IMR-90 (cell line): ENCODE measurements around the gene AIRE. TPM values are rescaled to one million over a fixed set of nuclear protein-coding genes. Genes with fewer than 3 reads are reported as not detected.

Experiments
- ATAC-seq: fragments of 200-7000 bp; cut with Tn5 transposase; 2 replicates; pipeline ENCODE4 v1.9.1; 2020; ENCODE audit warnings: low read depth, mild to moderate bottlenecking, moderate library complexity
- BruUV-seq: library from RNA; stranded (reverse); fragments of 400-500 nt; replicated peaks from 2 replicates; lab custom pipeline; 2021; lab: Mats Ljungman, UMichigan
- CTCF ChIA-PET: fragments of 300-600 bp; formaldehyde crosslinking; extraction: SDS; loops from one replicate; lab custom pipeline; 2021; ENCODE audit warnings: antibody characterized with exemption; lab: Yijun Ruan, JAX
- POLR2A ChIA-PET: fragments of 300-600 bp; sonication (Branson Sonifier 250); formaldehyde crosslinking; loops from one replicate; lab custom pipeline; 2022; ENCODE audit warnings: antibody characterized with exemption; ENCODE audit not compliant: unreplicated experiment; lab: Charles Lee
- DNase-seq: peaks from one replicate; pipeline ENCODE4 v3.0.0; 2013
- H2AFZ ChIP-seq: replicated peaks from 2 replicates; pipeline ENCODE3; 2013; ENCODE audit warnings: low read length, mild to moderate bottlenecking; ENCODE audit not compliant: poor library complexity
- H2AK5ac ChIP-seq: 2 replicates; pipeline ENCODE4 v1.6.1; 2013; ENCODE audit warnings: low read depth, low read length, inconsistent platforms
- H2AK9ac ChIP-seq: replicated peaks from 2 replicates; pipeline ENCODE3; 2013; ENCODE audit warnings: mild to moderate bottlenecking, low read depth, low read length, moderate library complexity; ENCODE audit not compliant: poor library complexity
- H2BK120ac ChIP-seq: 2 replicates; pipeline ENCODE4 v1.6.1; 2013; ENCODE audit warnings: low read depth, low read length, inconsistent platforms
- H2BK15ac ChIP-seq: 3 replicates; pipeline ENCODE4 v1.6.1; 2013; ENCODE audit warnings: low read depth, low read length, inconsistent platforms
- H2BK20ac ChIP-seq: 2 replicates; pipeline ENCODE4 v1.6.1; 2013; ENCODE audit warnings: low read depth, mild to moderate bottlenecking, inconsistent platforms, low read length, moderate library complexity
- H2BK5ac ChIP-seq: 2 replicates; pipeline ENCODE4 v1.6.1; 2013; ENCODE audit warnings: mild to moderate bottlenecking, low read depth, low read length, inconsistent platforms; ENCODE audit not compliant: poor library complexity, severe bottlenecking
- H3K14ac ChIP-seq: replicated peaks from 2 replicates; pipeline ENCODE4 v1.6.1; 2013; ENCODE audit warnings: low read depth, low read length, inconsistent platforms
- H3K18ac ChIP-seq: 2 replicates; pipeline ENCODE4 v1.6.1; 2013; ENCODE audit warnings: low read depth, low read length, control low read depth
- H3K23ac ChIP-seq: 2 replicates; pipeline ENCODE4 v1.6.1; 2013; ENCODE audit warnings: low read depth, low read length, inconsistent platforms
- H3K27ac ChIP-seq: 2 replicates; pipeline ENCODE4 v1.5.1; 2013; ENCODE audit warnings: mild to moderate bottlenecking, control low read depth, low read length; ENCODE audit not compliant: insufficient read depth
- H3K27me3 ChIP-seq: 2 replicates; pipeline ENCODE4 v1.6.1; 2013; ENCODE audit warnings: low read length; ENCODE audit not compliant: control insufficient read depth, insufficient read depth
- H3K36me3 ChIP-seq: 2 replicates; pipeline ENCODE4 v1.6.1; 2013; ENCODE audit warnings: low read length, mixed read lengths; ENCODE audit not compliant: control insufficient read depth, insufficient read depth
- H3K4ac ChIP-seq: 2 replicates; pipeline ENCODE4 v1.6.1; 2013; ENCODE audit warnings: low read depth, low read length, inconsistent platforms
- H3K4me1 ChIP-seq: 2 replicates; pipeline ENCODE4 v1.6.1; 2013; ENCODE audit warnings: low read length, mixed read lengths; ENCODE audit not compliant: control insufficient read depth, insufficient read depth
- H3K4me2 ChIP-seq: 2 replicates; pipeline ENCODE4 v1.6.1; 2013; ENCODE audit warnings: low read depth, mild to moderate bottlenecking, control low read depth, low read length, moderate library complexity
- H3K4me3 ChIP-seq: 2 replicates; pipeline ENCODE4 v1.5.1; 2013; ENCODE audit warnings: low read depth, mild to moderate bottlenecking, control low read depth, low read length, moderate library complexity; ENCODE audit not compliant: insufficient read depth
- H3K56ac ChIP-seq: 2 replicates; pipeline ENCODE4 v1.6.1; 2013; ENCODE audit warnings: low read length, inconsistent platforms; ENCODE audit not compliant: insufficient read depth; ENCODE audit errors: extremely low read depth
- H3K79me1 ChIP-seq, 2 experiments: 2 replicates each; pipeline ENCODE4 v1.6.1; 2013; ENCODE audit warnings: low read length in 2 of 2, inconsistent platforms in 1 of 2, low read depth in 1 of 2
- H3K9ac ChIP-seq: 2 replicates; pipeline ENCODE4 v1.6.1; 2013; ENCODE audit warnings: low read depth, low read length, control low read depth
- H3K9me1 ChIP-seq: 2 replicates; pipeline ENCODE4 v1.6.1; 2013; ENCODE audit warnings: low read length, inconsistent platforms; ENCODE audit not compliant: insufficient read depth
- H3K9me3 ChIP-seq: 2 replicates; pipeline ENCODE4 v1.6.1; 2013; ENCODE audit warnings: low read length; ENCODE audit not compliant: control insufficient read depth, insufficient read depth
- H4K20me1 ChIP-seq: 2 replicates; pipeline ENCODE4 v1.6.1; 2013; ENCODE audit warnings: low read length, inconsistent platforms; ENCODE audit not compliant: insufficient read depth
- H4K5ac ChIP-seq: 2 replicates; pipeline ENCODE4 v1.6.1; 2013; ENCODE audit warnings: mild to moderate bottlenecking, low read depth, low read length, control low read depth
- H4K8ac ChIP-seq, 2 experiments: 2 replicates each; pipeline ENCODE4 v1.6.1; 2013; ENCODE audit warnings: low read depth in 2 of 2, low read length in 2 of 2, control low read depth in 1 of 2, inconsistent platforms in 1 of 2
- H4K91ac ChIP-seq: 2 replicates; pipeline ENCODE4 v1.6.1; 2013; ENCODE audit warnings: low read depth, low read length, inconsistent platforms; ENCODE audit not compliant: insufficient read depth
- BHLHE40 ChIP-seq: fragments of 150-350 bp; IDR thresholded peaks from 2 replicates; pipeline ENCODE4 v1.6.1; 2016; ENCODE audit warnings: mild to moderate bottlenecking, low read depth, low read length
- CTCF ChIP-seq: conservative IDR thresholded peaks from 2 replicates; pipeline ENCODE4 v1.5.1; 2012; ENCODE audit warnings: mild to moderate bottlenecking, low read depth, low read length, improper control_type of control experiment
- ELK1 ChIP-seq: fragments of 150-350 bp; IDR thresholded peaks from 2 replicates; pipeline ENCODE4 v1.6.1; 2016; ENCODE audit warnings: low read depth, mild to moderate bottlenecking, low read length, moderate library complexity, borderline replicate concordance
- FOS ChIP-seq: fragments of 150-350 bp; IDR thresholded peaks from 2 replicates; pipeline ENCODE4 v1.6.1; 2016; ENCODE audit warnings: low read depth, low read length
- MAFK ChIP-seq: IDR thresholded peaks from 2 replicates; pipeline ENCODE4 v1.6.1; 2012; ENCODE audit warnings: low read depth, low read length, improper control_type of control experiment
- RFX5 ChIP-seq: IDR thresholded peaks from 2 replicates; pipeline ENCODE4 v1.8.0; 2012; ENCODE audit warnings: low read depth, mild to moderate bottlenecking, low read length, moderate library complexity
- USF2 ChIP-seq: fragments of 150-350 bp; IDR thresholded peaks from 2 replicates; pipeline ENCODE4 v1.6.1; 2017; ENCODE audit warnings: mild to moderate bottlenecking, antibody characterized with exemption, low read length, low read depth
- WGBS, 2 experiments: methylation state at CpG; one replicate each; pipeline versions ENCODE4 v1.1.5 to v1.1.7; 2013; ENCODE audit warnings: missing lambda C conversion rate in 2 of 2; ENCODE audit not compliant: insufficient read length in 1 of 2; ENCODE audit errors: extremely low coverage in 2 of 2; 5-methylcytosine and 5-hydroxymethylcytosine counted together
- dilution Hi-C: fragments of 300-500 bp; cut with HindIII; formaldehyde crosslinking; loops from one replicate; pipeline ENCODE4 v1.14.3; 2018; ENCODE audit warnings: low sequenced_read_pairs; ENCODE audit not compliant: unreplicated experiment
- in situ Hi-C: fragments of 300-500 bp; cut with MboI; formaldehyde crosslinking; loops from 3 replicates; pipeline ENCODE4 v1.14.3; 2019; ENCODE audit warnings: low sequenced_read_pairs, inconsistent platforms, mixed read lengths
- intact Hi-C: fragments of 100-400 bp; cut with micrococcal nuclease; formaldehyde crosslinking; loops from 2 replicates; pipeline ENCODE4 v1.10.0; 2022
- polyA plus RNA-seq, 3 experiments: library from polyadenylated mRNA; depleted of rRNA; stranded (reverse); fragments of >200 nt; gene quantifications; 2 replicates each; pipeline ENCODE4 v1.2.3, GENCODE V29; 2012; ENCODE audit warnings: low replicate concordance in 1 of 3
- total RNA-seq: library from RNA; depleted of rRNA; stranded (reverse); fragments of >200 nt; gene quantifications from 2 replicates; pipeline ENCODE4 v1.2.3, GENCODE V29; 2012

Gene AIRE
- total and polyA plus RNA-seq, 2 of the 4 experiments (the other 2 are of a cell fraction), result 0.05 TPM; not detected in 1

GRCh38 chr21:44335266-44336059 is 49.8 kb downstream of the AIRE start:
- Histone ChIP-seq H3K4me2 (no peak overlapping the region), H2AK5ac (no peak overlapping the region), H2AK9ac (no peak overlapping the region), H3K36me3 (peaks cover 10% of the 10 kb centered on the region; the same call in 1 of the 2 replicates), H3K4me1 (peaks cover 6% of the 10 kb centered on the region), H3K23ac (no peak overlapping the region), H3K56ac (no peak overlapping the region), H3K27ac (no peak overlapping the region), H3K79me1 (peaks cover 0 to 8% of the 10 kb centered on the region in 2 experiments; a peak in 1 of 4 replicates), H2BK5ac (no peak overlapping the region), H3K9me1 (peaks cover 8% of the 10 kb centered on the region), H4K20me1 (peaks cover 6% of the 10 kb centered on the region), H3K9ac (no peak overlapping the region), H3K18ac (no peak overlapping the region), H4K8ac (no peak overlapping the region), H2AFZ (no peak overlapping the region), H2BK120ac (no peak overlapping the region), H4K5ac (no peak overlapping the region), H3K4ac (no peak overlapping the region), H3K27me3 (no peaks in the 10 kb centered on the region), H3K9me3 (no peaks in the 10 kb centered on the region), H2BK15ac (no peak overlapping the region), H3K4me3 (no peak overlapping the region), H3K14ac (no peak overlapping the region), H2BK20ac (no peak overlapping the region), H4K91ac (no peak overlapping the region)
- CTCF ChIA-PET, result interaction anchor here (0.6 kb wide), 1 partner anchor 31 kb away, joined by 3 read pairs; no protein-coding TSS in a partner anchor
- intact Hi-C loops (loop anchor here (10.0 kb wide), 1 partner anchor 149 kb away; no protein-coding TSS in a partner anchor), in situ Hi-C loops (no loop called here), dilution Hi-C loops (no loop called here)
- ATAC-seq, result no peak
- no peak for DNase-seq
- TF ChIP-seq FOS (no peak), ELK1 (no peak), RFX5 (no peak), MAFK (no peak), CTCF (no peak), USF2 (no peak), BHLHE40 (no peak)
- POLR2A ChIA-PET, result no interaction called here
- WGBS, 2 experiments, result 100% methylated on average over 7 of the region's 24 CpGs; no CpG with 5 or more reads in 1 of the 2 experiments
- BruUV-seq, result no TSS peak
